Activated naive CD4-positive, alpha-beta T cell treated with anti-CD3 and anti-CD28 coated beads, Interleukin-2, amount 50 U/mL, for 24 hours (primary cell): ENCODE results near the gene KLHL29.

Experiments
- H3K27ac Mint-ChIP-seq: one replicate; pipeline ENCODE4 v1.8.0; 2021; ENCODE audit warnings: mild to moderate bottlenecking, mixed read lengths
- H3K27me3 Mint-ChIP-seq: one replicate; pipeline ENCODE4 v1.8.0; 2021; ENCODE audit warnings: mixed read lengths
- H3K36me3 Mint-ChIP-seq: one replicate; pipeline ENCODE4 v1.8.0; 2021; ENCODE audit warnings: mixed read lengths
- H3K4me1 Mint-ChIP-seq: one replicate; pipeline ENCODE4 v1.8.0; 2021; ENCODE audit warnings: mixed read lengths
- H3K4me3 Mint-ChIP-seq: one replicate; pipeline ENCODE4 v1.8.0; 2021; ENCODE audit warnings: mild to moderate bottlenecking, mixed read lengths
- H3K9me3 Mint-ChIP-seq: one replicate; pipeline ENCODE4 v1.8.0; 2021; ENCODE audit warnings: mixed read lengths

Gene KLHL29

DNA sequence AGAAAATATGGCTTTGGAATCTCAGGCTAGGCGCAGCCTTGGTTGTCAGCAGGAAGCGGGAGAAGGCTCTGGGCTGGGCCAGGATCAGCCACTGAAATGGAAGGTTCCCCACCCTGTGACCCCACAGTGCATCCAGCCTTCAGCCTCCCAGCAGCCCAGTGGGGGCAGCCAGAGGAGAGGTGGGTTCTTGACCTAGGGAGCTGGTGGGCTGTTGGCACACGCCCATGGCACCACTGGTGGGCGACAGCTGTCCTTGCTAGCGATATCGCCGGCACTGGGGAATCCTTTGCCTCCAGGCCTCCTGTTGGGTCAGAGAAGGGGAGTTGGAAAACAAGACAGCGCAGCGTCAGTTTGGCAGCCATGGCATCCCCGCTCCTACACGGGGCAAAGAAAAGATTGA is 92.4 kb downstream of the KLHL29 start:
- H3K27me3 Mint-ChIP-seq, result peaks cover 4% of the 10 kb centered on the region
- no peaks in the 10 kb centered on the region for H3K9me3 Mint-ChIP-seq

DNA sequence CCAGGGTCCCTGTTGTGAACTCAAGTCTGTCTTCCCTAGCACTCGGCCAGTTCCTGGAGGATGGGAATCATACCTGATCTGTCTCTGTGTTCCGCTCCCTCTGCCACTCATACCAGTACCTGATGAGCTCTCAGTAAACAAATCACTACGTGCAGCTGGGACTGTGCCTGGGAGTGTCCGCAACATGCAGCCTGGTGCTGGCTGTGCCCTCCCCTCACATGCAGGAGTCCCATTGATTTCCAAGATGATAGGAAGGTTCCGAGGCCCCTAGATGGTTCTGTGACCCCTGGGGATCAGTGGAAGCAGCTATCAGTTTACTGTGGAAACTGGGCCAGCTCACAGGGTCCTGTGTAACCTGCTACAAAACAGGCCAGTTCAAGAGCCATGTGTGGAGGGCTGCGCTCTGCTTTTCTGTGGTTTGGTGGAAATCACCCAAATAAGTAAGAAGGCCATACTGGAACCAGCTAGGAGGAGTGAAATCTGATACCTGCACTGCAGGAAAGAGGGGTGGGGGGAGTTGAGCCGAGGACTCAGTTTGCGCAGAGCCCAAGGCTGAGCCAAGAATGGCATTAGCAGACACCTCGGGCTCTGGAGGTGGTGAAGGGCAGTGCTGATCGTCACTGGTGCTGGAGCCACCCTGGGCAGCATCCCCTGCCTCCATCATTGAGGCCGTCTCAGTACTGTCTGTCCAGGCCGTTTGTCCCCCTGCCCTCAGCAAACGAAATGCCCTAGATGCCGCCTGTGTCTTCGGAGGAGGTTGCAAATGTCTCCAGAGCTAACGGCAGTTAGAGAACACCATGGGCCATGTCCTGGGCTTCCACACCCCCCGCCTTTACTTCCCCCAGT is 93.3 kb downstream of the KLHL29 start:
- no peaks in the 10 kb centered on the region for H3K36me3 Mint-ChIP-seq
- H3K4me3 Mint-ChIP-seq, result no peak overlapping the region
- no peak overlapping the region for H3K27ac Mint-ChIP-seq
- no peaks in the 10 kb centered on the region for H3K4me1 Mint-ChIP-seq
- H3K9me3 Mint-ChIP-seq, result no peaks in the 10 kb centered on the region
- H3K27me3 Mint-ChIP-seq, result peaks cover 4% of the 10 kb centered on the region

More for the DNA sequence above, 92.4 kb downstream of the KLHL29 start:
- Mint-ChIP-seq H3K4me3 (no peak overlapping the region), H3K27ac (no peak overlapping the region), H3K36me3 (no peaks in the 10 kb centered on the region), H3K4me1 (no peaks in the 10 kb centered on the region)

DNA sequence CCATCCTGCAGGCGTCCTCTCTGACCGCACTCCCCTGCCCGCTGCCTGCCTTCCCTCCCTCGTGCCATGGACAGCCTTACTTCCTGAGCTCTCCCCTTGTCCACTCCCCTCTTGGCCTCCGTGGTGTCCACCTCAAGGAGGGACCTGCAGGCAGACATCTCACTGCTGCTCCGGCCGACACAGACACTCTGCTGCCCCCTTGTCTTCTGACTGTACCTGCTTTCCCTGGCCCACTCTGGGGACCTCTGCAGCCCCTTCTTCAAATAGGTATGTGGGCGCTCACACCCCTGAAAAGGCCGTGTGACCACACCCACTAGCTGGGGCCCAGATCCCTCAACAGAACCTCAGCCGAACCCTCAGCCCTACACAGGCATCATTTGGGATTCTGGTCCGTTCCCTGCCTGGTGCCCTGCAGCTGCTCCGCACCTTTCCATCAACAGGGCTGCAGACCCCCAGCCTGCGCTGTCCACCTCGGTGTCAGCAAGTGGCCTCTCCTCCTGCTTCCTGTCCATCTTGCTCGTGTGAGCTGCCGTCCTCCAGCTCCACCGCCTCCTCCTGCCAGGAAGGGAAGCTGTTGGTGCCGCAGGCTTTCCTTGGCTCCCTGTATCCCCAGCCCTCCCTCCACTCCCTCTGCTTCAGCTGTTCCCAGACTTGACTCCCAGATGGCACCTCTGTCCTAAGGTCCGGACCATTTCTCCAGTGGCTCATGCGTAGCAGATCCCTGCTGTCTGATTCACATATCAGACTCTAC is 94.1 kb downstream of the KLHL29 start:
- Mint-ChIP-seq H3K27ac (no peak overlapping the region), H3K4me1 (no peaks in the 10 kb centered on the region), H3K4me3 (no peak overlapping the region), H3K36me3 (no peaks in the 10 kb centered on the region), H3K27me3 (peaks cover 2% of the 10 kb centered on the region), H3K9me3 (no peaks in the 10 kb centered on the region)

DNA sequence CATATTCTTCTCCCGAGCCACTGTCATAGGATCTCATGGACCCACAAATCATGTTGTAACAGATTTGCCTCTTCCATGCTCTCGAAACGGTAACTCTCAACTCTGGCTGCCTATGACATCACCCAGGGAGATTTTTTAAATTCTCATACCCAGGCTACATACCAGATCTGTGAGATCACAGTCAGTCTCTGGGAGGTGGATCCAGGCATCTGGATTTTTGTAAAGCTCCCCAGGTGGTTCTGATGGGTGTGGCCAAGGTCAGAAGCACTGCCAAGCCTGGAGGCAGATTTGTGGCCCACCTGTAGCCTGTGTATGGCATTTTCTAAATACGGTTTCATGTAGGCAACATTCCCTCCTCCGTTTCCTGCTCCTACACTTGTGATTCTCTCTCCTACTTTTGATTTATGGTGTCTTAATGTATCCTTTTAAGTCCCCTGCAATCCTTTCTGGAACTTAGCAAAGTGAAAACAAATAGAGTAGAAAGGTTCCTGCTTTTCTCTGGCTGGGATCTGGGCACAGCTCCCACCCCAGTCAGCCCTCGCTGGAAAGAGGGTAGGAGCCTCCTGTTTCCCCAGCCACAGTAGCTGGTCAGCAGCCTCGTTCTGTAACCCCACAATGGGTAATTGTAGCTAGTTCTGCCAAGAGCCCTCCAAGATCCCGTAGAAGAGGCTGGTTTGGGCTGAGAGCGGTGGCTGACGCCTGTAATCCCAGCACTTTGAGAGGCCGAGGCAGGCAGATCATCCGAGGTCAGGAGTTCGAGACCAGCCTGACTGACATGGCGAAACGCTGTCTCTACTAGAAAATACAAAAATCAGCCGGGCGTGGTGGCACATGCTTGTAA is 96.2 kb downstream of the KLHL29 start:
- Mint-ChIP-seq H3K27me3 (no peaks in the 10 kb centered on the region), H3K36me3 (no peaks in the 10 kb centered on the region)

DNA sequence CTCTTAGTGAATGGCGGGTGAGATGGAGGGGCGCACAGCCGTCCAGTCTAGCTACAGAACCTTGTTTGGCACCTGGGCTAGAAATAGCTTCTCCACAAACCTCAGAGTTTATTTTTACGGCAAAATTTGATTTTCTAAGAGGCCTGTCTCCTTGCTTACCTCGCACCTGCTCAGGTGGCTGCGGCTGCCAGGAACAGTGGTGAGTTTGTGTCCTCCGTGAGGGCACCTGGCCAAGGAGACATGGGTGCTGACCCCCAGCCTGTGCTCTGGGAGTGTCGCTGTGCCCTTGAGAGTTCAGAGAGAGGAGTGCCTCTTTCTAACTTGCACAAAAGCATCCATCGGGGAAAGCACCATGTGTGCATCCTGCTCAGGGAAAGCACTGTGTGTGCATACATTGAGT is 97.2 kb downstream of the KLHL29 start:
- Mint-ChIP-seq H3K4me3 (no peak overlapping the region), H3K27ac (no peak overlapping the region), H3K9me3 (no peaks in the 10 kb centered on the region), H3K4me1 (no peaks in the 10 kb centered on the region), H3K36me3 (no peaks in the 10 kb centered on the region), H3K27me3 (no peaks in the 10 kb centered on the region)

More for the DNA sequence above, 96.2 kb downstream of the KLHL29 start:
- Mint-ChIP-seq H3K27ac (no peak overlapping the region), H3K4me3 (no peak overlapping the region), H3K4me1 (no peaks in the 10 kb centered on the region), H3K9me3 (no peaks in the 10 kb centered on the region)

DNA sequence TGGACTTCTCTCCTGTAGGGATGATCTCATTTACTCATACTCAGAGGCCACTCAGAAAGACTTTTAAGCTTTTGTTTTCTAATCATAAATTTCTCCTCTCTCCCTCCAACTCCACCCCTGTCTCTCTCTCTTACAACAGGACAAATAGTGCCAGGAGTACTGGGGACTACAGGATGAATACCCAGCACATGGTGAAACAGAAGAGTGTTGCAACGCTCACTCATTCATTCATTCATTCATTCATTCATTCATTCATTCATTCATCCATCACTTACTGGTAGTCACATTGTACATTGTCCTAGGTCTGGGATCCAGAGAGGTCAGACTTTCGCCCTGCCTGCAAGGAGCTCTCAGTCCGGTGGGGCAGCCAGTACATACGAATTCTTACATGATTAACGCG is 97.6 kb downstream of the KLHL29 start:
- Mint-ChIP-seq H3K27ac (no peak overlapping the region), H3K4me3 (no peak overlapping the region), H3K27me3 (no peaks in the 10 kb centered on the region), H3K4me1 (no peaks in the 10 kb centered on the region), H3K36me3 (no peaks in the 10 kb centered on the region), H3K9me3 (no peaks in the 10 kb centered on the region)

DNA sequence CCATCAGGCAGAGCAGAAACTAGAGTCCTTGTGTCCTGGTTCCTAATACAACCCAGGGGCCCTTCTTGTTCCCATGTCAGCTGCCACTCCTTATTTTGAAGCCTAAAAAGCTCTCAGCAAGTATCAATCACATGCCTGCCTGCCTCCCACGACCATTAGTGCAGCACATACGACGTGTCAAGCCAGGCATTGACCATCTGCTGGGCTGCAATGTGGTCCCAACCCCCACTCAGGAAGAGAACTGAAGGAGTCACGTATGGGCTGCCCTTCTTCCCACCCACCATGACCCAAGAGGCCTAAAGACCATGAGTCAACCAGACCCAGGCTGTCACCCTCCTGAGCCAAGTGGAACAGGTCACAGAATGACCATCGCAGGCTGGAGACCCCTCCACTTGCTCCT is 98.8 kb downstream of the KLHL29 start:
- Mint-ChIP-seq H3K36me3 (no peaks in the 10 kb centered on the region), H3K4me1 (peaks cover 7% of the 10 kb centered on the region), H3K9me3 (no peaks in the 10 kb centered on the region), H3K4me3 (no peak overlapping the region), H3K27ac (no peak overlapping the region), H3K27me3 (no peaks in the 10 kb centered on the region)

DNA sequence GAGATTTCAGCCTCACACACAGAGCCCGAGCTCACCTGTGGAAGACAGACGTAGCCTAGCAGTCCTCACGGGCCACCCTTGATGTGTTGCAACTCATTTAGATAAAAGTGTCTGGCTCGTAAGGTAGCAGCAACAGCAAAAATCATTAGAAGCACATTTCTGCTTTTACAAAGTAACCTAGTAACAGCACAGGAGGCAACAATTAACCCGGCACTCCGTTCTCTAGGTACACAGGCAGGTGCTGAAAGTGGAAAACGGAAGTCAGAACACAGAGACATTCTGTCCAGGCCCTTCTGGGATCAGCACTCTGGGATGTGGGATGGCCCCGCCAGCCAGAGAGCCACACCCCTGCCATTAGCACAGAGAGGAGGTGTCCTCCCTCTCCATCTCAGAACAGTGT is 99.3 kb downstream of the KLHL29 start:
- Mint-ChIP-seq H3K36me3 (no peaks in the 10 kb centered on the region), H3K4me1 (peaks cover 9% of the 10 kb centered on the region), H3K27ac (no peak overlapping the region), H3K4me3 (no peak overlapping the region), H3K9me3 (no peaks in the 10 kb centered on the region), H3K27me3 (no peaks in the 10 kb centered on the region)

DNA sequence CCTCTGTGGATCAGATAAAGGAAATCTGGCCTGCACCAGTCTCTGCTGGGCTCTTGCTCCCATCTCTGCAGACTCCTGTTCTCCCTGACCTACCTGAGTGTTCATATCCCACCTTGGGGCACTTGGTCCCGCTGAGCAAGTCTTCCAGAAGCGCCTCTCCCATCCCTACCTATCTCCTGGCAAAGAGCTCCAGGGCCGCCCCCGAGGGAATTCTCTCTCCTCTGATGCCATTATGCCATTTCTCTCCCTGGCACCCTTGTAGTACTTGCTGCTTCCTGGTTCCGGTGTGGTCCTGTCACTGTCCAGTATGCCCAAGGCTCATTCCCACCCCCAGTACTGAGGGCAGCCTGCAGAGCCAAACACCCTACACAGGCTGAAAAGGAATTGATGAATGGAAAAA is 99.8 kb downstream of the KLHL29 start:
- H3K27ac Mint-ChIP-seq, result no peak overlapping the region
- H3K4me1 Mint-ChIP-seq, result peaks cover 14% of the 10 kb centered on the region
- no peak overlapping the region for H3K4me3 Mint-ChIP-seq
- H3K9me3 Mint-ChIP-seq, result no peaks in the 10 kb centered on the region
- H3K27me3 Mint-ChIP-seq, result no peaks in the 10 kb centered on the region
- H3K36me3 Mint-ChIP-seq, result no peaks in the 10 kb centered on the region

DNA sequence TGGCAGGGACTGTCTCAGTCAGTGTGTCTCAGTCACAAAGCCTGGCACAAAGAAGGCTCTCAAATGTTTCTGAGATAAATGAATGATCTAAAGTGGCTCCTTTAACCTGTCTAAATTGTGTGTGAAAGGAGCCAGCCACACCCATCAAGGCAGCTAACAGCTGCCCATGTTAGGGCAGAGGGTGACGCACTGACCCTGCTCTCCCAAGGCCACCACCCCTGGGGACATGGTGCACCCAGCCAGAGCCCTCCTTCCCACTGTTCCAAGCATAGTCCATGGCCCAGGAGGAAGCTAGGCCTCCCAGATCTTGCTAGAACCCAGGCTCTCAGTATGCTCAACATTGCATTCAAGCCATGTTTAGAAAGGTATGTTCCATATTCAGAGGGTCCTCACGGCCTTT is 100.3 kb downstream of the KLHL29 start:
- no peak overlapping the region for H3K4me3 Mint-ChIP-seq
- H3K9me3 Mint-ChIP-seq, result no peaks in the 10 kb centered on the region
- peaks cover 19% of the 10 kb centered on the region for H3K4me1 Mint-ChIP-seq
- no peak overlapping the region for H3K27ac Mint-ChIP-seq
- no peaks in the 10 kb centered on the region for H3K36me3 Mint-ChIP-seq
- no peaks in the 10 kb centered on the region for H3K27me3 Mint-ChIP-seq

DNA sequence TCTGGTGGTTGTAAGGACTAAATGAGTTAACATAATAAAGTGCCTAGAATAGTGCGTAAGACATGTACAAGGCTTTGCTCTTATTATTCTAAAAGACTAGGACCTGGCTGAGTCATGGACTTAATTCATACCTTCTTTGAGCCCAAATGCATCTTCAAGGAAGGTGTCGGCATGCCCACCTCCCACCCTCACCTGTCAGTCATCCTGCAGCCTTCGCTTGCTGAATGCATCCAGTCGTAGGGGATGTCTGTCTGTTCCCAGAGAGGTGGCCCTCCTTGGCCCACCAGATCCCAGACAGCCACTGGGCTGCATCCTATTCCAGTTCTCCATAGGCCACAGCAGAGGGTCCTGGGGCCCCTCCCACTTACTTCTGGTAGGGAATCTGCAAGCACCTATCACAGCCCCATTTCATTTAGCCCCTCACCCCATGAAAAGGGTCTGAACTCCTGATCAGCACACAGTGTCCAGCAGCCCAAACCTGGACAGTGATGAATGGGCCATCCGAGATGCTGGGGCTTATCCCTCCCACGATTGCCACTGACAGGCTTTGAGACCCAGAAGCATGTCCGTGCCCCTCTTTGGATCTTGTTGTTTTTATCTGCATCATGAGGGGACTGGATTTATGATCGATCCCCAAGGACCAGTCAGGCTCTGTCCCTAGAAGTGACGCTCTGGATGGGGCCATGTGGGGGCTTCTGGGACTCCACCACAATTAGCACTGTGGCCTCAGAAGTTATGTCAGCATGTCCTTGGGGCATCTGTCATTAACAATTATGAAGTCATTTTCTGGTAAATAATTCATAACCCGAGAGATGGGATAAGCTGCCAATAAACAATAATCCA is 101.1 kb downstream of the KLHL29 start:
- no peaks in the 10 kb centered on the region for H3K9me3 Mint-ChIP-seq
- no peaks in the 10 kb centered on the region for H3K36me3 Mint-ChIP-seq
- H3K27me3 Mint-ChIP-seq, result no peaks in the 10 kb centered on the region
- H3K4me1 Mint-ChIP-seq, result peaks cover 21% of the 10 kb centered on the region
- no peak overlapping the region for H3K4me3 Mint-ChIP-seq
- H3K27ac Mint-ChIP-seq, result no peak overlapping the region

DNA sequence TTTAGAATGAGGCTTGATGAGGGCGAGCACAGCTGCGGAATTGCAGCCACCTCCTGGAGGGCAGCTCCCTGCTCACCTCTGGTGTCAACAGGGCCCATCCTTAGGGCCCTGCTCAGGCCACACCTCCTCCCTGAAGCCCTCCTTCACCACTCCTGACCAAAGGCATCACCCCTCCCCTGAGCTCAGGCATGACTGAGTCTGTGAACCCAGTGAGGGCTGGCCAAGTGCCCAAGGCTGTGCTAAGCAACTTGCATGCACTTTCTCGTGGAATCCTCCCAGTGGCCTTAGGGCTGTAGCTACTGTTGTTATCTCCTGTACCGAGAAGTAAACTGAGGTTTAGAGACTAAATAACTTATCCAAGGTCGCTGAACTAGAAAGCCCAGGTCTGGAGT is 101.7 kb downstream of the KLHL29 start:
- no peaks in the 10 kb centered on the region for H3K9me3 Mint-ChIP-seq
- H3K27ac Mint-ChIP-seq, result no peak overlapping the region
- no peak overlapping the region for H3K4me3 Mint-ChIP-seq
- H3K4me1 Mint-ChIP-seq, result peaks cover 21% of the 10 kb centered on the region
- no peaks in the 10 kb centered on the region for H3K36me3 Mint-ChIP-seq
- H3K27me3 Mint-ChIP-seq, result no peaks in the 10 kb centered on the region

DNA sequence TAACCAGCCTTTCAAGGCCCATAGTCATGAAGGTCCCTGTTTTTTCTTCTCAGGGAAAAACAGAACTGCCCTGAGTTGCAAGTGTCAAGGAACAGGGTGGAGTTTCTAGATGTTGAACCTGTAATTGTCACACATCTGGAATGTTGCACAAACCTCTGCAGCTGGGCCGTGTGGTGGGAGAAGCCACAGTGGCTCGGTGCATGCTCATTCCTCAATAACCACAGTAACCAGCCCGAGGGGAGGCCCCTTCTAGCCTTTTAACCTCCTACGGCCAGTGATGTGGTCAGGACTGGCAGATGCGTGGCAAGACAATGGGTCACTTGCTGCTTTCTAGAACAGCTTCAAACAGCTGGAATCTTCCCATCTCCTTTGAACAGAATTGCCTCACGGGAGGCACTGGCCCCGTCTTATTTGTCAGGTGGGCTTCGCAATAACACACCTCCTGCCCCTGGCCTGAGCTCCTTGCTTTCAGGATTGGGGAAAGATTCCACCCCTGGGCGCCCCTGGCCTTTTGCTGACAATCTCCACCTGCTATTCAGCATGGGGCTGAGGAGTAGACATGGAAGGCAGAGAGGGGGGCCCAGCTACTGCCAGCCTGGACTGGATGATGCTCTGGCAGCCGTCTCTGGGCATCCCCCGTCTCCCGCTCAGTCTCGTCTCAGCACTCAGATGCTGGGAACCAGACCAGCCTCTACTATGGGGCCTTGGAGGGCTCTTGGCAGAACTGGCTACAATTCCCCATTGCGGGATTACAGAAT is 102.9 kb downstream of the KLHL29 start:
- peaks cover 21% of the 10 kb centered on the region for H3K4me1 Mint-ChIP-seq
- no peaks in the 10 kb centered on the region for H3K9me3 Mint-ChIP-seq
- no peaks in the 10 kb centered on the region for H3K27me3 Mint-ChIP-seq
- H3K27ac Mint-ChIP-seq, result no peak overlapping the region
- H3K36me3 Mint-ChIP-seq, result no peaks in the 10 kb centered on the region
- no peak overlapping the region for H3K4me3 Mint-ChIP-seq

DNA sequence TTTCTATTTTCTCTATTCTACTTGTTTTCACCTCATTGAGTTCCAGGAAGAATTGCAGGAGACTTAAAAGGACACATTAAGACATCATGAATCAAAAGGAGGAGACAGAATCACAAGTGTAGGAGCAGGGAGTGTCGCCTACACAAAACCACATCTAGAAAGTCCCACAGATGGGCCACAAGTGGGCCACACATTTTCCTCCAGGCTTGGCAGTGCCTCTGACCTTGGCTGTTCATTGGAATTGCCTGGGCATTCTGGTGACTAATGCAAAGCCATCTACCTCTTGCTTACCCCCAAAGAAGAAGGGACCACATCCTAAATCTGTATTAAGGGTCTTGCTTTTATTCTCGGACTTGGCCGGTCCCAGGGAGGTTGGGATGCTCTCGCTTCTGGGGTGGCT is 103.6 kb downstream of the KLHL29 start:
- Mint-ChIP-seq H3K27ac (no peak overlapping the region), H3K4me1 (peaks cover 21% of the 10 kb centered on the region), H3K4me3 (no peak overlapping the region)

More for the DNA sequence above, 103.6 kb downstream of the KLHL29 start:
- Mint-ChIP-seq H3K36me3 (no peaks in the 10 kb centered on the region), H3K9me3 (no peaks in the 10 kb centered on the region), H3K27me3 (no peaks in the 10 kb centered on the region)
